Tibial nerve (tissue), 4 donors: Measurements from ENCODE around the gene ZNF646.

Experiments
- CTCF ChIP-seq, 5 experiments: fragments of 200-600 bp in 3 of 5; fragments of 450-650 bp in 2 of 5; sonication (generic) in 3 of 5; IDR thresholded peaks; one replicate each; pipeline ENCODE4 v1.5.1; 2016 to 2019; ENCODE audit warnings: antibody characterized with exemption in 5 of 5, mild to moderate bottlenecking in 3 of 5, moderate library complexity in 2 of 5
- EP300 ChIP-seq, 2 donors: sonication (generic); formaldehyde crosslinking; IDR thresholded peaks; one replicate each; pipeline ENCODE4 v1.6.1; 2017; ENCODE audit warnings: antibody characterized with exemption in 2 of 2, mild to moderate bottlenecking in 1 of 2

DNA sequence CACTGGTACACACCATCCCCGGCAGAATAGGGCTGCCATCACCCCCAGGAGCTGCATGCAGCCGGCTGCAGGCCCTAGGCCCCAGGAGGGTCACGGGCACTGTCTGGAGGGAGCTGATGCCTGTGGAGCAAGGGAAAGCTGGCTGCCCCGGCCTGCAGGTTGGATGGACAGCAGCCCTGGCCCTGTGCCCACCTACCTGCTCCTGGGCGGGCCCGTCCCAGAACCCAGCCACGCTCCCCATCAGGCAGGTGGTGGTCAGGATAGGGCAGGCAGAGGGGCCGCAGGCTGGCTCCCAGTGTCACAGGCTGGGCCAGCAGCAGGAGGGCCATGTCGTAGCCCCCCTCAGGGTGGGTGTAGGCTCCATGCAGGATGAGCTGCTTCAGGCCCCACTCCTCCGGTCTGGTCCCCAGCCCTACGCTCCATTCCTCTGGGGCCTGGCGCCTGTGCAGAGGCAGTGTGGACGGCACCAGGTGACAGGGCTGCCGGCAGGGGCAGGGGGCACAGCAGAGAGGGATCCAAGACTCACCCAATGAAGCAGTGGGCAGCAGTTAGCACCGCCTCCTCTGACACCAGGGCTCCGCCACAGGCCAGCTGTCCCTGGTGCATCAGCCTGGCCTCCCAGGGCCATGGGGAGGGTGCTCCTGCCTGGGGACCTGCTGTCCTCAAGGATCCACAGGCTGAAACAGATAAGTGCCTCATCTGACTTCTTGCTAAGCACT is 10.5 kb downstream of the ZNF646 start:
- TF ChIP-seq CTCF (IDR thresholded peaks at IDR 0.05) (no peak), EP300 (IDR thresholded peaks at IDR 0.05) (no peak)
